Endometrial microvascular endothelial cells (primary cell): Measurements from ENCODE around the gene MBD6. TPM values are rescaled to one million over a fixed set of nuclear protein-coding genes. Genes with fewer than 3 reads are reported as not detected.

Experiments used
- in situ Hi-C: cut with HindIII; loops from 2 replicates; pipeline ENCODE4 v1.10.0; 2017; ENCODE audit warnings: low sequenced_read_pairs, low pct_unique_long_range_greater_than_20kb; ENCODE audit errors: inconsistent ontology term
- total RNA-seq: library from RNA; depleted of rRNA; stranded (reverse); fragments of >200 nt; gene quantifications from one replicate; pipeline ENCODE4 v1.2.3, GENCODE V29; 2015; ENCODE audit errors: inconsistent ontology term

The MBD6 gene
- total RNA-seq, 1 donor from 2014 or later = 8.7 TPM

- in situ Hi-C loops = no loop called here
These were observed 3.2 kb downstream of the MBD6 start for GRCh38 chr12:57525615-57526383.

- in situ Hi-C loops = no loop called here
These were observed 4.0 kb downstream of the MBD6 start for GRCh38 chr12:57526477-57527126.

- in situ Hi-C loops = no loop called here
These were observed 4.6 kb downstream of the MBD6 start for GRCh38 chr12:57527184-57527583.

- in situ Hi-C loops = no loop called here
These were observed 5.6 kb downstream of the MBD6 start for GRCh38 chr12:57528176-57528575.

- in situ Hi-C loops = no loop called here
These were observed 6.4 kb downstream of the MBD6 start for GRCh38 chr12:57528831-57529555.

GRCh38 chr12:57529831-57530230 is 7.2 kb downstream of the MBD6 start:
- in situ Hi-C loops = no loop called here

GRCh38 chr12:57530396-57531142 is 7.9 kb downstream of the MBD6 start:
- in situ Hi-C loops = no loop called here

GRCh38 chr12:57531836-57532235 is 9.2 kb downstream of the MBD6 start:
- in situ Hi-C loops = no loop called here

- in situ Hi-C loops = no loop called here
These were observed 10.5 kb downstream of the MBD6 start for GRCh38 chr12:57533108-57533507.

- in situ Hi-C loops = no loop called here
These were observed 11.6 kb downstream of the MBD6 start for GRCh38 chr12:57534250-57534649.

GRCh38 chr12:57534991-57535543 is 12.4 kb downstream of the MBD6 start:
- in situ Hi-C loops = no loop called here

GRCh38 chr12:57535764-57536596 is 13.4 kb downstream of the MBD6 start:
- in situ Hi-C loops = no loop called here

- in situ Hi-C loops = no loop called here
These were observed 13.9 kb downstream of the MBD6 start for GRCh38 chr12:57536597-57536942.

GRCh38 chr12:57539134-57539768 is 16.6 kb downstream of the MBD6 start:
- in situ Hi-C loops = no loop called here

- in situ Hi-C loops = no loop called here
These were observed 18.4 kb downstream of the MBD6 start for GRCh38 chr12:57541001-57541400.

GRCh38 chr12:57541717-57542116 is 19.1 kb downstream of the MBD6 start:
- in situ Hi-C loops = no loop called here

- in situ Hi-C loops = no loop called here
These were observed 21.0 kb downstream of the MBD6 start for GRCh38 chr12:57543581-57543980.
